Breast epithelium (tissue), 3 donors: ENCODE data around the gene CCDC7.

Experiments
- POLR2AphosphoS5 ChIP-seq, 3 donors: sonication (generic); formaldehyde crosslinking; IDR thresholded peaks; one replicate each; pipeline ENCODE4 v1.6.1; 2017; ENCODE audit warnings: antibody characterized with exemption in 3 of 3
- TF ChIP-seq, protein P1 (sequence below), 3 donors: fragments of 450-650 bp; IDR thresholded peaks; one replicate each; pipeline ENCODE4 v1.5.1; 2016 to 2017; ENCODE audit warnings: antibody characterized with exemption in 3 of 3, mild to moderate bottlenecking in 3 of 3, moderate library complexity in 3 of 3

- TF ChIP-seq, protein P1, sequence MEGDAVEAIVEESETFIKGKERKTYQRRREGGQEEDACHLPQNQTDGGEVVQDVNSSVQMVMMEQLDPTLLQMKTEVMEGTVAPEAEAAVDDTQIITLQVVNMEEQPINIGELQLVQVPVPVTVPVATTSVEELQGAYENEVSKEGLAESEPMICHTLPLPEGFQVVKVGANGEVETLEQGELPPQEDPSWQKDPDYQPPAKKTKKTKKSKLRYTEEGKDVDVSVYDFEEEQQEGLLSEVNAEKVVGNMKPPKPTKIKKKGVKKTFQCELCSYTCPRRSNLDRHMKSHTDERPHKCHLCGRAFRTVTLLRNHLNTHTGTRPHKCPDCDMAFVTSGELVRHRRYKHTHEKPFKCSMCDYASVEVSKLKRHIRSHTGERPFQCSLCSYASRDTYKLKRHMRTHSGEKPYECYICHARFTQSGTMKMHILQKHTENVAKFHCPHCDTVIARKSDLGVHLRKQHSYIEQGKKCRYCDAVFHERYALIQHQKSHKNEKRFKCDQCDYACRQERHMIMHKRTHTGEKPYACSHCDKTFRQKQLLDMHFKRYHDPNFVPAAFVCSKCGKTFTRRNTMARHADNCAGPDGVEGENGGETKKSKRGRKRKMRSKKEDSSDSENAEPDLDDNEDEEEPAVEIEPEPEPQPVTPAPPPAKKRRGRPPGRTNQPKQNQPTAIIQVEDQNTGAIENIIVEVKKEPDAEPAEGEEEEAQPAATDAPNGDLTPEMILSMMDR (IDR thresholded peaks at IDR 0.05) = no peak
- TF ChIP-seq POLR2AphosphoS5 (IDR thresholded peaks at IDR 0.05) = no peak
These were observed 325.3 kb downstream of the CCDC7 start for GRCh38 chr10:32771217-32771616.
